ENCODE results near the gene RUFY4.

DNA sequence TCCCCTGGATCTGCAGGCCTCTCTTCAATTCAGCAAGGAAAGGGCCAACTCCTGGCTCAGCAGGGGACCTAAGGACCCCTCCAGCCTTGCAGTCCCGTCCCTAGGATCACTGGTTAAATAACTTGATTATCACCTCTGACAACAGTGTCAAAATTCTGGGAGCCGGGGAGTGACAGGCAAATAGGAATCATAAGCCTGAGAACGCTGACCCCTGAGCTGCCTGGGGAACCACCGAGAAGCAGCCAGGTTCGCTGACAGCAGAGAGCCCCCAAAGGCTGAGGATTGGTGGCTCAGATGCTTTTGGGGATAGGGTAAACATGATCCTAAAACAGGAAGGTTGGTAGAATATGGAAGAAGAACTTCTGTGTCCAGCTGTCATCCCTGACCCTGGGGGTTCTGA lies 48.8 kb upstream of the RUFY4 start:
- TF ChIP-seq POLR2AphosphoS5 (IDR thresholded peaks at IDR 0.05) = no peak
- TF ChIP-seq, protein P1, sequence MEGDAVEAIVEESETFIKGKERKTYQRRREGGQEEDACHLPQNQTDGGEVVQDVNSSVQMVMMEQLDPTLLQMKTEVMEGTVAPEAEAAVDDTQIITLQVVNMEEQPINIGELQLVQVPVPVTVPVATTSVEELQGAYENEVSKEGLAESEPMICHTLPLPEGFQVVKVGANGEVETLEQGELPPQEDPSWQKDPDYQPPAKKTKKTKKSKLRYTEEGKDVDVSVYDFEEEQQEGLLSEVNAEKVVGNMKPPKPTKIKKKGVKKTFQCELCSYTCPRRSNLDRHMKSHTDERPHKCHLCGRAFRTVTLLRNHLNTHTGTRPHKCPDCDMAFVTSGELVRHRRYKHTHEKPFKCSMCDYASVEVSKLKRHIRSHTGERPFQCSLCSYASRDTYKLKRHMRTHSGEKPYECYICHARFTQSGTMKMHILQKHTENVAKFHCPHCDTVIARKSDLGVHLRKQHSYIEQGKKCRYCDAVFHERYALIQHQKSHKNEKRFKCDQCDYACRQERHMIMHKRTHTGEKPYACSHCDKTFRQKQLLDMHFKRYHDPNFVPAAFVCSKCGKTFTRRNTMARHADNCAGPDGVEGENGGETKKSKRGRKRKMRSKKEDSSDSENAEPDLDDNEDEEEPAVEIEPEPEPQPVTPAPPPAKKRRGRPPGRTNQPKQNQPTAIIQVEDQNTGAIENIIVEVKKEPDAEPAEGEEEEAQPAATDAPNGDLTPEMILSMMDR (IDR thresholded peaks at IDR 0.05) = no peak

Measured in esophagus muscularis mucosa (tissue), 3 donors.